ENCODE measurements around the gene DCTD. TPM values are rescaled to one million over a fixed set of nuclear protein-coding genes. Genes with fewer than 3 reads are reported as not detected.

Gene DCTD
- total RNA-seq, 1 experiment from 2014 or later: 168 TPM

GRCh38 chr4:182925298-182925757, 8.1 kb upstream of the DCTD start:
- Mint-ChIP-seq H3K4me3 (ENCODE audit: unreplicated experiment) (no peak overlapping the region), H3K36me3 (ENCODE audit: insufficient read depth, unreplicated experiment) (no peaks in the 10 kb centered on the region), H3K4me1 (ENCODE audit: insufficient read depth, unreplicated experiment) (no peaks in the 10 kb centered on the region), H3K9me3 (ENCODE audit: unreplicated experiment) (no peaks in the 10 kb centered on the region), H3K27ac (ENCODE audit: low read depth, unreplicated experiment) (no peak overlapping the region), H3K27me3 (ENCODE audit: insufficient read depth, unreplicated experiment) (no peaks in the 10 kb centered on the region)
- no TSS peak for BruUV-seq (replicated peaks)
- ChIA-PET POLR2A (no interaction called here), CTCF (interaction anchor here (0.6 to 7.3 kb wide), 16 partner anchors 13 to 1661 kb away, joined by 3 to 55 read pairs (median 4); no protein-coding TSS in a partner anchor)
- peak; percentile 45 for DNase-seq (ENCODE audit: unreplicated experiment)
- TF ChIP-seq, protein P1, sequence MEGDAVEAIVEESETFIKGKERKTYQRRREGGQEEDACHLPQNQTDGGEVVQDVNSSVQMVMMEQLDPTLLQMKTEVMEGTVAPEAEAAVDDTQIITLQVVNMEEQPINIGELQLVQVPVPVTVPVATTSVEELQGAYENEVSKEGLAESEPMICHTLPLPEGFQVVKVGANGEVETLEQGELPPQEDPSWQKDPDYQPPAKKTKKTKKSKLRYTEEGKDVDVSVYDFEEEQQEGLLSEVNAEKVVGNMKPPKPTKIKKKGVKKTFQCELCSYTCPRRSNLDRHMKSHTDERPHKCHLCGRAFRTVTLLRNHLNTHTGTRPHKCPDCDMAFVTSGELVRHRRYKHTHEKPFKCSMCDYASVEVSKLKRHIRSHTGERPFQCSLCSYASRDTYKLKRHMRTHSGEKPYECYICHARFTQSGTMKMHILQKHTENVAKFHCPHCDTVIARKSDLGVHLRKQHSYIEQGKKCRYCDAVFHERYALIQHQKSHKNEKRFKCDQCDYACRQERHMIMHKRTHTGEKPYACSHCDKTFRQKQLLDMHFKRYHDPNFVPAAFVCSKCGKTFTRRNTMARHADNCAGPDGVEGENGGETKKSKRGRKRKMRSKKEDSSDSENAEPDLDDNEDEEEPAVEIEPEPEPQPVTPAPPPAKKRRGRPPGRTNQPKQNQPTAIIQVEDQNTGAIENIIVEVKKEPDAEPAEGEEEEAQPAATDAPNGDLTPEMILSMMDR (IDR thresholded peaks at IDR 0.05; ENCODE audit: unreplicated experiment): peak; percentile 34
- intact Hi-C loops (cut with micrococcal nuclease): loop anchor here (5.0 to 10.0 kb wide), 2 partner anchors 451 to 1783 kb away; no protein-coding TSS in a partner anchor

GRCh38 chr4:182924497-182924896, 7.3 kb upstream of the DCTD start:
- Mint-ChIP-seq H3K4me3 (ENCODE audit: unreplicated experiment) (no peak overlapping the region), H3K36me3 (ENCODE audit: insufficient read depth, unreplicated experiment) (no peaks in the 10 kb centered on the region), H3K27ac (ENCODE audit: low read depth, unreplicated experiment) (no peak overlapping the region), H3K9me3 (ENCODE audit: unreplicated experiment) (no peaks in the 10 kb centered on the region), H3K4me1 (ENCODE audit: insufficient read depth, unreplicated experiment) (no peaks in the 10 kb centered on the region), H3K27me3 (ENCODE audit: insufficient read depth, unreplicated experiment) (no peaks in the 10 kb centered on the region)
- intact Hi-C loops (cut with micrococcal nuclease): loop anchor here (10.0 kb wide), 1 partner anchor 450 kb away; no protein-coding TSS in a partner anchor
- POLR2A ChIA-PET: no interaction called here
- BruUV-seq (replicated peaks): no TSS peak
- TF ChIP-seq, protein P1 (IDR thresholded peaks at IDR 0.05; ENCODE audit: unreplicated experiment): no peak
- CTCF ChIA-PET: interaction anchor here (0.6 to 7.3 kb wide), 10 partner anchors 12 to 1993 kb away, joined by 3 to 55 read pairs (median 4); no protein-coding TSS in a partner anchor
- DNase-seq (ENCODE audit: unreplicated experiment): no peak

GRCh38 chr4:182923796-182924340, 6.7 kb upstream of the DCTD start:
- intact Hi-C loops (cut with micrococcal nuclease): loop anchor here (10.0 kb wide), 1 partner anchor 449 kb away; no protein-coding TSS in a partner anchor
- H3K27ac Mint-ChIP-seq (ENCODE audit: low read depth, unreplicated experiment): no peak overlapping the region
- no peaks in the 10 kb centered on the region for H3K9me3 Mint-ChIP-seq (ENCODE audit: unreplicated experiment)
- ChIA-PET CTCF (interaction anchor here (7.3 kb wide), 1 partner anchor 14 kb away, joined by 55 read pairs; no protein-coding TSS in a partner anchor), POLR2A (interaction anchor here (0.6 kb wide), 1 partner anchor 432 kb away, joined by 3 read pairs; no protein-coding TSS in a partner anchor)
- H3K4me1 Mint-ChIP-seq (ENCODE audit: insufficient read depth, unreplicated experiment): no peaks in the 10 kb centered on the region
- H3K4me3 Mint-ChIP-seq (ENCODE audit: unreplicated experiment): no peak overlapping the region
- no peaks in the 10 kb centered on the region for H3K27me3 Mint-ChIP-seq (ENCODE audit: insufficient read depth, unreplicated experiment)
- H3K36me3 Mint-ChIP-seq (ENCODE audit: insufficient read depth, unreplicated experiment): no peaks in the 10 kb centered on the region
- no TSS peak for BruUV-seq (replicated peaks)
- TF ChIP-seq, protein P1 (IDR thresholded peaks at IDR 0.05; ENCODE audit: unreplicated experiment): no peak
- no peak for DNase-seq (ENCODE audit: unreplicated experiment)

GRCh38 chr4:182923366-182923765, 6.2 kb upstream of the DCTD start:
- ChIA-PET POLR2A (interaction anchor here (0.6 kb wide), 1 partner anchor 432 kb away, joined by 3 read pairs; no protein-coding TSS in a partner anchor), CTCF (interaction anchor here (1.3 to 7.3 kb wide), 2 partner anchors 15 to 326 kb away, joined by 5 to 55 read pairs; no protein-coding TSS in a partner anchor)
- DNase-seq (ENCODE audit: unreplicated experiment): no peak
- Mint-ChIP-seq H3K36me3 (ENCODE audit: insufficient read depth, unreplicated experiment) (no peaks in the 10 kb centered on the region), H3K4me1 (ENCODE audit: insufficient read depth, unreplicated experiment) (no peaks in the 10 kb centered on the region), H3K27me3 (ENCODE audit: insufficient read depth, unreplicated experiment) (no peaks in the 10 kb centered on the region), H3K4me3 (ENCODE audit: unreplicated experiment) (no peak overlapping the region), H3K27ac (ENCODE audit: low read depth, unreplicated experiment) (no peak overlapping the region), H3K9me3 (ENCODE audit: unreplicated experiment) (no peaks in the 10 kb centered on the region)
- BruUV-seq (replicated peaks): no TSS peak
- TF ChIP-seq, protein P1 (IDR thresholded peaks at IDR 0.05; ENCODE audit: unreplicated experiment): no peak
- intact Hi-C loops (cut with micrococcal nuclease): loop anchor here (10.0 kb wide), 1 partner anchor 449 kb away; no protein-coding TSS in a partner anchor

All from MCF 10A (cell line).